Measurements from ENCODE around the gene DRG1.
"Not testable (repeated sequence)": the region's sequence is repeated elsewhere in the genome, so short reads cannot be mapped to it uniquely, and the experiment has no call there.

Gene DRG1

GRCh38 chr22:31398231-31398630 is 1.2 kb upstream of the DRG1 start:
- H4K20me1 ChIP-seq (ENCODE audit: insufficient read depth, low read length, poor library complexity, severe bottlenecking) = peaks cover 20% of the 10 kb centered on the region
- H3K79me2 ChIP-seq (ENCODE audit: insufficient read depth, low read length) = peaks cover 39% of the 10 kb centered on the region
- no peaks in the 10 kb centered on the region for H3K27me3 ChIP-seq (ENCODE audit: insufficient read depth, low read length, poor library complexity, severe bottlenecking)
- H3K4me2 ChIP-seq (ENCODE audit: low read depth, low read length, poor library complexity, severe bottlenecking) = no peak overlapping the region
- no peaks in the 10 kb centered on the region for H3K9me3 ChIP-seq (ENCODE audit: insufficient read depth, low read depth, low read length)
- H3K4me3 ChIP-seq (ENCODE audit: low read length, poor library complexity, severe bottlenecking) = no peak overlapping the region
- H3K9me2 ChIP-seq (replicated peaks; ENCODE audit: low read depth, low read length) = no peaks in the 10 kb centered on the region
- H3F3A ChIP-seq (ENCODE audit: low read depth) = no peaks in the 10 kb centered on the region
- no peak overlapping the region for H2AFZ ChIP-seq (ENCODE audit: low read length)
- peaks cover 19% of the 10 kb centered on the region for H3K4me1 ChIP-seq (ENCODE audit: insufficient read depth, low read length, poor library complexity, severe bottlenecking)
- H3K9ac ChIP-seq (ENCODE audit: low read depth, low read length, poor library complexity, severe bottlenecking) = peak overlapping the region; percentile 99
- H3K36me3 ChIP-seq (ENCODE audit: insufficient read depth, low read length) = peaks cover 5% of the 10 kb centered on the region; the same call in 1 of the 2 replicates
- TF ChIP-seq CTCF (conservative IDR thresholded peaks at IDR 0.05; ENCODE audit: low read length) = no peak
- no peak for TF ChIP-seq EZH2phosphoT487 (IDR thresholded peaks at IDR 0.05; ENCODE audit: borderline replicate concordance)

GRCh38 chr22:31400023-31400397 is 606 bp downstream of the DRG1 start:
- peak overlapping the region; percentile 98 for H3K4me3 ChIP-seq (ENCODE audit: low read length, poor library complexity, severe bottlenecking)
- TF ChIP-seq EZH2phosphoT487 (IDR thresholded peaks at IDR 0.05; ENCODE audit: borderline replicate concordance) (no peak), CTCF (conservative IDR thresholded peaks at IDR 0.05; ENCODE audit: low read length) (no peak)
- no peaks in the 10 kb centered on the region for H3K27me3 ChIP-seq (ENCODE audit: insufficient read depth, low read length, poor library complexity, severe bottlenecking)
- H3K79me2 ChIP-seq (ENCODE audit: insufficient read depth, low read length) = peaks cover 55% of the 10 kb centered on the region
- peaks cover 13% of the 10 kb centered on the region; the same call in 1 of the 2 replicates for H3K36me3 ChIP-seq (ENCODE audit: insufficient read depth, low read length)
- H3K9me3 ChIP-seq (ENCODE audit: insufficient read depth, low read depth, low read length) = no peaks in the 10 kb centered on the region
- H3K4me1 ChIP-seq (ENCODE audit: insufficient read depth, low read length, poor library complexity, severe bottlenecking) = peaks cover 19% of the 10 kb centered on the region
- H3K9me2 ChIP-seq (replicated peaks; ENCODE audit: low read depth, low read length) = no peaks in the 10 kb centered on the region
- H2AFZ ChIP-seq (ENCODE audit: low read length) = peak overlapping the region; percentile 85
- peak overlapping the region; percentile 93 for H3K4me2 ChIP-seq (ENCODE audit: low read depth, low read length, poor library complexity, severe bottlenecking)
- no peaks in the 10 kb centered on the region for H3F3A ChIP-seq (ENCODE audit: low read depth)
- peaks cover 20% of the 10 kb centered on the region for H4K20me1 ChIP-seq (ENCODE audit: insufficient read depth, low read length, poor library complexity, severe bottlenecking)
- peak overlapping the region; percentile 99 for H3K9ac ChIP-seq (ENCODE audit: low read depth, low read length, poor library complexity, severe bottlenecking)

GRCh38 chr22:31402350-31402749 is 2.9 kb downstream of the DRG1 start:
- H3K4me2 ChIP-seq (ENCODE audit: low read depth, low read length, poor library complexity, severe bottlenecking) = peak overlapping the region; percentile 93
- peaks cover 19% of the 10 kb centered on the region for H3K4me1 ChIP-seq (ENCODE audit: insufficient read depth, low read length, poor library complexity, severe bottlenecking)
- H3K9ac ChIP-seq (ENCODE audit: low read depth, low read length, poor library complexity, severe bottlenecking); H3K27me3 ChIP-seq (ENCODE audit: insufficient read depth, low read length, poor library complexity, severe bottlenecking); H3K9me3 ChIP-seq (ENCODE audit: insufficient read depth, low read depth, low read length); H3K9me2 ChIP-seq (replicated peaks; ENCODE audit: low read depth, low read length); H3F3A ChIP-seq (ENCODE audit: low read depth); H2AFZ ChIP-seq (ENCODE audit: low read length): not testable (repeated sequence)
- peak overlapping the region; percentile 19 for H3K4me3 ChIP-seq (ENCODE audit: low read length, poor library complexity, severe bottlenecking)
- H3K79me2 ChIP-seq (ENCODE audit: insufficient read depth, low read length) = peaks cover 77% of the 10 kb centered on the region
- H4K20me1 ChIP-seq (ENCODE audit: insufficient read depth, low read length, poor library complexity, severe bottlenecking) = peaks cover 33% of the 10 kb centered on the region
- H3K36me3 ChIP-seq (ENCODE audit: insufficient read depth, low read length) = peaks cover 32% of the 10 kb centered on the region; the same call in 1 of the 2 replicates

GRCh38 chr22:31425331-31426050 is 26.1 kb downstream of the DRG1 start:
- Histone ChIP-seq H3F3A (ENCODE audit: low read depth) (no peaks in the 10 kb centered on the region), H3K36me3 (ENCODE audit: insufficient read depth, low read length) (peaks cover 87% of the 10 kb centered on the region), H3K4me1 (ENCODE audit: insufficient read depth, low read length, poor library complexity, severe bottlenecking) (no peaks in the 10 kb centered on the region), H3K9me3 (ENCODE audit: insufficient read depth, low read depth, low read length) (no peaks in the 10 kb centered on the region), H3K9ac (ENCODE audit: low read depth, low read length, poor library complexity, severe bottlenecking) (no peak overlapping the region), H3K79me2 (ENCODE audit: insufficient read depth, low read length) (no peaks in the 10 kb centered on the region), H4K20me1 (ENCODE audit: insufficient read depth, low read length, poor library complexity, severe bottlenecking) (no peaks in the 10 kb centered on the region), H3K9me2 (replicated peaks; ENCODE audit: low read depth, low read length) (no peaks in the 10 kb centered on the region), H3K4me3 (ENCODE audit: low read length, poor library complexity, severe bottlenecking) (no peak overlapping the region), H3K27me3 (ENCODE audit: insufficient read depth, low read length, poor library complexity, severe bottlenecking) (no peaks in the 10 kb centered on the region), H2AFZ (ENCODE audit: low read length) (no peak overlapping the region), H3K4me2 (ENCODE audit: low read depth, low read length, poor library complexity, severe bottlenecking) (no peak overlapping the region)
- TF ChIP-seq EZH2phosphoT487 (IDR thresholded peaks at IDR 0.05; ENCODE audit: borderline replicate concordance) = no peak
